Measurements from ENCODE around the gene GALNTL6.

DNA sequence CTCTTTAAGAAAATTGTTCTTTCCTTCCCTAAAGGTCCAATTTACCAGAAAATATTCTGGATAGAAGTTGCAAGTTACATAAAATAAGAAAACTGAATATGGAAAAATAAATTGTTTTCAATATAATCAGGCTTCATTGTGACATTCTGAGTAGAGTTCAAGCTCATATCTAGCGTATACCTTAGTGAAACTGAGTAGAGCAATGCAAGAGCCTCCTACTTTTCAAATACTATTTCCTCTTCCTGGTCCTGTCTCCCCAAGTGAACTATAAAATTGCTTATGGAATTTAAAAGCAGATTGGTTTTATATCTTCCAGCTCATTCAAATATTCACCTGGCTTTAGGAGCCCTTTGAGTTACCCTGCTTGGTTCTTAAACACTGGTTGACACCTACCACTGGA is 1166.1 kb downstream of the GALNTL6 start:
- TF ChIP-seq, protein P1, sequence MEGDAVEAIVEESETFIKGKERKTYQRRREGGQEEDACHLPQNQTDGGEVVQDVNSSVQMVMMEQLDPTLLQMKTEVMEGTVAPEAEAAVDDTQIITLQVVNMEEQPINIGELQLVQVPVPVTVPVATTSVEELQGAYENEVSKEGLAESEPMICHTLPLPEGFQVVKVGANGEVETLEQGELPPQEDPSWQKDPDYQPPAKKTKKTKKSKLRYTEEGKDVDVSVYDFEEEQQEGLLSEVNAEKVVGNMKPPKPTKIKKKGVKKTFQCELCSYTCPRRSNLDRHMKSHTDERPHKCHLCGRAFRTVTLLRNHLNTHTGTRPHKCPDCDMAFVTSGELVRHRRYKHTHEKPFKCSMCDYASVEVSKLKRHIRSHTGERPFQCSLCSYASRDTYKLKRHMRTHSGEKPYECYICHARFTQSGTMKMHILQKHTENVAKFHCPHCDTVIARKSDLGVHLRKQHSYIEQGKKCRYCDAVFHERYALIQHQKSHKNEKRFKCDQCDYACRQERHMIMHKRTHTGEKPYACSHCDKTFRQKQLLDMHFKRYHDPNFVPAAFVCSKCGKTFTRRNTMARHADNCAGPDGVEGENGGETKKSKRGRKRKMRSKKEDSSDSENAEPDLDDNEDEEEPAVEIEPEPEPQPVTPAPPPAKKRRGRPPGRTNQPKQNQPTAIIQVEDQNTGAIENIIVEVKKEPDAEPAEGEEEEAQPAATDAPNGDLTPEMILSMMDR (IDR thresholded peaks at IDR 0.05; ENCODE audit: insufficient read depth, low read depth, low read length): no peak
- no peak for TF ChIP-seq EZH2 (IDR thresholded peaks at IDR 0.05; ENCODE audit: insufficient read depth, low read length)
